Activated CD4-positive, alpha-beta memory T cell treated with anti-CD3 and anti-CD28 coated beads for 36 hours (primary cell): Measurements from ENCODE around the gene ABCA3. TPM values are rescaled to one million over a fixed set of nuclear protein-coding genes. Genes with fewer than 3 reads are reported as not detected.

Experiments used
- CTCF ChIA-PET: fragments of 350-600 bp; sonication (Branson Sonifier 250); formaldehyde crosslinking; loops from one replicate; lab custom pipeline; 2021; ENCODE audit warnings: antibody characterized with exemption, inconsistent platforms; lab: Charles Lee
- POLR2A ChIA-PET: fragments of 350-600 bp; sonication (Branson Sonifier 250); formaldehyde crosslinking; loops from one replicate; lab custom pipeline; 2021; ENCODE audit warnings: antibody characterized with exemption; lab: Charles Lee
- DNase-seq: peaks from one replicate; pipeline ENCODE4 v3.0.0-alpha.2; 2020
- H3K27ac Mint-ChIP-seq: one replicate; pipeline ENCODE4 v1.8.0; 2021; ENCODE audit warnings: mixed read lengths
- H3K27me3 Mint-ChIP-seq: one replicate; pipeline ENCODE4 v1.8.0; 2021; ENCODE audit warnings: mixed read lengths
- H3K36me3 Mint-ChIP-seq: one replicate; pipeline ENCODE4 v1.8.0; 2021; ENCODE audit warnings: mixed read lengths
- H3K4me1 Mint-ChIP-seq: one replicate; pipeline ENCODE4 v1.8.0; 2021; ENCODE audit warnings: low read depth, mixed read lengths
- H3K4me3 Mint-ChIP-seq: one replicate; pipeline ENCODE4 v1.8.0; 2021; ENCODE audit warnings: mild to moderate bottlenecking, mixed read lengths
- H3K9me3 Mint-ChIP-seq: one replicate; pipeline ENCODE4 v1.8.0; 2021; ENCODE audit warnings: mixed read lengths
- intact Hi-C: fragments of 100-400 bp; cut with micrococcal nuclease; formaldehyde crosslinking; loops from one replicate; pipeline ENCODE4 v1.15.1; 2023
- total RNA-seq, 2 experiments: library from RNA; stranded (reverse); gene quantifications; one replicate each; pipeline ENCODE4 v1.2.3, GENCODE V29; 2021

The ABCA3 gene
- total RNA-seq, 2 experiments from 2014 or later = 6.1 to 6.4 TPM

- POLR2A ChIA-PET = no interaction called here
- Mint-ChIP-seq H3K4me1 (no peaks in the 10 kb centered on the region), H3K36me3 (no peaks in the 10 kb centered on the region), H3K27ac (no peak overlapping the region), H3K9me3 (no peaks in the 10 kb centered on the region), H3K27me3 (no peaks in the 10 kb centered on the region), H3K4me3 (no peak overlapping the region)
- DNase-seq = peak; percentile 37
- CTCF ChIA-PET = no interaction called here
- intact Hi-C loops = no loop called here
Observed at GRCh38 chr16:2296661-2297505, 43.6 kb downstream of the ABCA3 start.

- intact Hi-C loops = no loop called here
- no peaks in the 10 kb centered on the region for H3K27me3 Mint-ChIP-seq
- no peak overlapping the region for H3K27ac Mint-ChIP-seq
- POLR2A ChIA-PET = no interaction called here
- H3K36me3 Mint-ChIP-seq = no peaks in the 10 kb centered on the region
- CTCF ChIA-PET = interaction anchor here (1.1 kb wide), 1 partner anchor 206 kb away, joined by 4 read pairs; no protein-coding TSS in a partner anchor
- no peak for DNase-seq
- H3K4me3 Mint-ChIP-seq = no peak overlapping the region
- no peaks in the 10 kb centered on the region for H3K9me3 Mint-ChIP-seq
- H3K4me1 Mint-ChIP-seq = no peaks in the 10 kb centered on the region
Observed at GRCh38 chr16:2295056-2295798, 45.3 kb downstream of the ABCA3 start.

- no peak for DNase-seq
- intact Hi-C loops = no loop called here
- ChIA-PET CTCF (no interaction called here), POLR2A (no interaction called here)
- no peaks in the 10 kb centered on the region for H3K27me3 Mint-ChIP-seq
- no peaks in the 10 kb centered on the region for H3K36me3 Mint-ChIP-seq
- no peak overlapping the region for H3K4me3 Mint-ChIP-seq
- no peaks in the 10 kb centered on the region for H3K4me1 Mint-ChIP-seq
- H3K9me3 Mint-ChIP-seq = no peaks in the 10 kb centered on the region
- H3K27ac Mint-ChIP-seq = no peak overlapping the region
Observed at GRCh38 chr16:2292221-2292620, 48.3 kb downstream of the ABCA3 start.

GRCh38 chr16:2289282-2289681 is 51.2 kb downstream of the ABCA3 start:
- intact Hi-C loops = no loop called here
- Mint-ChIP-seq H3K27ac (no peak overlapping the region), H3K4me1 (no peaks in the 10 kb centered on the region), H3K27me3 (no peaks in the 10 kb centered on the region), H3K4me3 (no peak overlapping the region), H3K36me3 (no peaks in the 10 kb centered on the region), H3K9me3 (no peaks in the 10 kb centered on the region)
- no peak for DNase-seq
- CTCF ChIA-PET = no interaction called here
- POLR2A ChIA-PET = no interaction called here

- Mint-ChIP-seq H3K4me3 (no peak overlapping the region), H3K36me3 (peaks cover 1% of the 10 kb centered on the region), H3K27ac (no peak overlapping the region), H3K4me1 (no peaks in the 10 kb centered on the region), H3K9me3 (no peaks in the 10 kb centered on the region), H3K27me3 (no peaks in the 10 kb centered on the region)
- intact Hi-C loops = no loop called here
- DNase-seq = no peak
- POLR2A ChIA-PET = no interaction called here
- CTCF ChIA-PET = interaction anchor here (0.9 kb wide), 1 partner anchor 52 kb away, joined by 3 read pairs; the partner anchor contains the start of gene ABCA3
Observed at GRCh38 chr16:2288726-2289125, 51.8 kb downstream of the ABCA3 start.

GRCh38 chr16:2287916-2288547 is 52.5 kb downstream of the ABCA3 start:
- ChIA-PET POLR2A (no interaction called here), CTCF (interaction anchor here (0.9 kb wide), 1 partner anchor 52 kb away, joined by 3 read pairs; the partner anchor contains the start of gene ABCA3)
- Mint-ChIP-seq H3K4me3 (no peak overlapping the region), H3K36me3 (peaks cover 3% of the 10 kb centered on the region), H3K27ac (no peak overlapping the region), H3K4me1 (no peaks in the 10 kb centered on the region), H3K9me3 (no peaks in the 10 kb centered on the region), H3K27me3 (no peaks in the 10 kb centered on the region)
- intact Hi-C loops = no loop called here
- DNase-seq = no peak

GRCh38 chr16:2286550-2286949 is 54.0 kb downstream of the ABCA3 start:
- ChIA-PET CTCF (no interaction called here), POLR2A (no interaction called here)
- H3K27ac Mint-ChIP-seq = no peak overlapping the region
- H3K27me3 Mint-ChIP-seq = no peaks in the 10 kb centered on the region
- H3K4me3 Mint-ChIP-seq = no peak overlapping the region
- H3K36me3 Mint-ChIP-seq = peaks cover 3% of the 10 kb centered on the region
- DNase-seq = no peak
- H3K4me1 Mint-ChIP-seq = no peaks in the 10 kb centered on the region
- H3K9me3 Mint-ChIP-seq = no peaks in the 10 kb centered on the region
- intact Hi-C loops = no loop called here

- DNase-seq = no peak
- no peak overlapping the region for H3K27ac Mint-ChIP-seq
- ChIA-PET POLR2A (no interaction called here), CTCF (no interaction called here)
- intact Hi-C loops = no loop called here
- peaks cover 3% of the 10 kb centered on the region for H3K36me3 Mint-ChIP-seq
- no peaks in the 10 kb centered on the region for H3K27me3 Mint-ChIP-seq
- no peak overlapping the region for H3K4me3 Mint-ChIP-seq
- no peaks in the 10 kb centered on the region for H3K9me3 Mint-ChIP-seq
- H3K4me1 Mint-ChIP-seq = no peaks in the 10 kb centered on the region
Observed at GRCh38 chr16:2285731-2286191, 54.8 kb downstream of the ABCA3 start.

GRCh38 chr16:2284797-2285576 is 55.5 kb downstream of the ABCA3 start:
- no peaks in the 10 kb centered on the region for H3K4me1 Mint-ChIP-seq
- no peak for DNase-seq
- ChIA-PET POLR2A (no interaction called here), CTCF (no interaction called here)
- no peak overlapping the region for H3K4me3 Mint-ChIP-seq
- no peaks in the 10 kb centered on the region for H3K27me3 Mint-ChIP-seq
- no peak overlapping the region for H3K27ac Mint-ChIP-seq
- H3K36me3 Mint-ChIP-seq = peaks cover 3% of the 10 kb centered on the region
- intact Hi-C loops = no loop called here
- H3K9me3 Mint-ChIP-seq = no peaks in the 10 kb centered on the region

GRCh38 chr16:2284001-2284770 is 56.3 kb downstream of the ABCA3 start:
- H3K36me3 Mint-ChIP-seq = peaks cover 3% of the 10 kb centered on the region
- DNase-seq = no peak
- POLR2A ChIA-PET = no interaction called here
- no peaks in the 10 kb centered on the region for H3K4me1 Mint-ChIP-seq
- H3K9me3 Mint-ChIP-seq = no peaks in the 10 kb centered on the region
- intact Hi-C loops = no loop called here
- no peak overlapping the region for H3K27ac Mint-ChIP-seq
- H3K4me3 Mint-ChIP-seq = no peak overlapping the region
- no peaks in the 10 kb centered on the region for H3K27me3 Mint-ChIP-seq
- CTCF ChIA-PET = no interaction called here

GRCh38 chr16:2282866-2283555 is 57.5 kb downstream of the ABCA3 start:
- ChIA-PET POLR2A (no interaction called here), CTCF (no interaction called here)
- no peak for DNase-seq
- intact Hi-C loops = no loop called here
- Mint-ChIP-seq H3K9me3 (no peaks in the 10 kb centered on the region), H3K4me1 (no peaks in the 10 kb centered on the region), H3K27ac (no peak overlapping the region), H3K36me3 (peaks cover 3% of the 10 kb centered on the region), H3K4me3 (no peak overlapping the region), H3K27me3 (no peaks in the 10 kb centered on the region)
